ENCODE data around the gene ALDH1L1.
A peak's percentile ranks its signal among the peaks of the same experiment; 100 is the strongest.

ALDH1L1 gene

DNA sequence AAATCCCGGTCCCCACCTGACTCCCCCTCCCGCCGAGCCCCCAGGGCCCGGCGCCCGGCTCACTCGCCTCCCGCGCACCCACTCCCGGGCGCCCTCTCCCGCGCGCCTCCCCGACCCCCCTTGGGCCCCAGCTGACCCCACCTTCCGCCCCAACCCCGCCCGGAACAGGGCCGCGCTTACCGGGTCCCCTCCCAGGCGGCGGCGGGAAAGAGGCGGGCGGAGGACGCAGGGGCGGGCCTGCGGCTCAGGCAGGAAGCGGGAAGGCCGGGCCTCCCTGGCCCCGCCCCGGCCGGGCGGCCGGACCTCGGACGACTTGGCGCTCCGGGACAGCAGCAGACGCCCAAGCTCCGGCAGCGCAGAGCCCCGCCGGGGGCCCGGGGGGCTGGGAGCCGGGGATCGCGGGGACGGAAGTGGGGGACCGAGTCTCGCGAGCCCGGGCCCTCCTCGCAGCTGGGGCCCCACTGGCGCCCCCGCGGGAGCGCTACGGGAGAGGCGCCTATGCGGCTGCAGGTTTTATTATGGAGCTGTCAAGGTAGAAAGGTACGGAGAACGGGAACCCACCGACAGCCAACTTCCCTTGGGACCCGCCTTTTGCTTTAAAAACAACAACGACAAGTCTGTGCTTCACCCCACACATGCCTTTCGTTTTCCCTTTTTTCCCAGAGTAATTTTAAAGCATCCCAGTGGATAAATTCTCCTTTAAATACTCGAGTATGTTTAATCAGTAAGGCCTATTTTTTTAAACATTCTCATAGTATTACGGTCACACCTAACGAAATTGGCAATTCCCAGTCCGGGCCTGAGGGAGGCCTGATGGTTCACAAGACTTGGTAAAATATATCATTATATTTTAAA, 96.2 kb downstream of the ALDH1L1 start, which contains the start of gene SLC41A3:
Gene SLC41A3 (minus strand): TSS at position 212 of the 855 bp plus-strand sequence. CDS start 15,905 bp downstream, outside the sequence.
- POLR2A ChIA-PET = interaction anchor here (0.7 kb wide), 1 partner anchor 18 kb away, joined by 4 read pairs; no protein-coding TSS in a partner anchor
- peak within 1 kb of the TSS; percentile 70 for H3K4me3 ChIP-seq (ENCODE audit: low read depth, low read length)
- DNase-seq (ENCODE audit: low read depth, low spot score) = no peak
- TF ChIP-seq, protein P1, sequence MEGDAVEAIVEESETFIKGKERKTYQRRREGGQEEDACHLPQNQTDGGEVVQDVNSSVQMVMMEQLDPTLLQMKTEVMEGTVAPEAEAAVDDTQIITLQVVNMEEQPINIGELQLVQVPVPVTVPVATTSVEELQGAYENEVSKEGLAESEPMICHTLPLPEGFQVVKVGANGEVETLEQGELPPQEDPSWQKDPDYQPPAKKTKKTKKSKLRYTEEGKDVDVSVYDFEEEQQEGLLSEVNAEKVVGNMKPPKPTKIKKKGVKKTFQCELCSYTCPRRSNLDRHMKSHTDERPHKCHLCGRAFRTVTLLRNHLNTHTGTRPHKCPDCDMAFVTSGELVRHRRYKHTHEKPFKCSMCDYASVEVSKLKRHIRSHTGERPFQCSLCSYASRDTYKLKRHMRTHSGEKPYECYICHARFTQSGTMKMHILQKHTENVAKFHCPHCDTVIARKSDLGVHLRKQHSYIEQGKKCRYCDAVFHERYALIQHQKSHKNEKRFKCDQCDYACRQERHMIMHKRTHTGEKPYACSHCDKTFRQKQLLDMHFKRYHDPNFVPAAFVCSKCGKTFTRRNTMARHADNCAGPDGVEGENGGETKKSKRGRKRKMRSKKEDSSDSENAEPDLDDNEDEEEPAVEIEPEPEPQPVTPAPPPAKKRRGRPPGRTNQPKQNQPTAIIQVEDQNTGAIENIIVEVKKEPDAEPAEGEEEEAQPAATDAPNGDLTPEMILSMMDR (IDR thresholded peaks at IDR 0.05; ENCODE audit: insufficient read depth, low read length, missing control alignments) = peak; percentile 76
- CTCF ChIA-PET = interaction anchor here (0.5 to 1.1 kb wide), 4 partner anchors 8 to 33 kb away, joined by 3 to 4 read pairs (median 3); no protein-coding TSS in a partner anchor

DNA sequence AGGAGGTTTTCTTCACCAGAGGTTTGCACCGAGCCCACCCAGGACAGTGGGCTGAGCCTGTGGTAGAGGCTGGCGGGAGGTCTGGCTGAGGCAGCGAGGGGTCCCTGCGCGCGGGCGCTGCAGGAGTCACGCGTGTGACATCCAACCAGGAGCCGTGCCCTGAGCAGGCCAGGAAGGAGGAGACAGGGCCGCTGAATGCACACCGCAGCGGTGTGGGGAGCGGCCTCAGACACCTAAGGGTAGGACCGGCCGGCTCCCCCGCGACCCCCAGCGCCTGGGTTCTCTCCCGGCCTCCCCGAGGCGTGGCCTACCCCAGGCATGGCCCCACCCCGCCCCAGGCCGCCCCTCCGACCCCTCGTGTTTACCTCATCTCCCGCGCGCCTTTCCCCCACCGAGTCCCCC, 96.9 kb downstream of the ALDH1L1 start:
- ChIA-PET POLR2A (interaction anchor here (0.7 kb wide), 1 partner anchor 17 kb away, joined by 4 read pairs; no protein-coding TSS in a partner anchor), CTCF (interaction anchor here (1.1 kb wide), 1 partner anchor 16 kb away, joined by 4 read pairs; no protein-coding TSS in a partner anchor)
- DNase-seq (ENCODE audit: low read depth, low spot score) = no peak
- TF ChIP-seq, protein P1 (IDR thresholded peaks at IDR 0.05; ENCODE audit: insufficient read depth, low read length, missing control alignments) = no peak
- H3K4me3 ChIP-seq (ENCODE audit: low read depth, low read length) = peak overlapping the region; percentile 70

DNA sequence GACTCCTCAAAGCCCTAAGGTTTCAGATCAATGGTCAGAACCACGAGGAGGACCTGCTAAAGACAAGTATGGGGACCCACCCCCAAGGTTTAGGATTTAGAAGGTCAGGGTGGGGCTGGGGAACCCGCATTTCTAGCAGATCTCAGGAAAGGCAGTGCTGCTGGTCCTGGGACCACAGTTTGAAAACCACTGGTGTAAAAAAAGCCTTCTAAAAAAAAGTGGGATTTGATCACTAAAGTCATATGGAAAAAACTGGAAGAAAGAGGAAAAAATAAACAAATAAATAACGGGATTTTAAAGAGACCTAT, 97.3 kb downstream of the ALDH1L1 start:
- TF ChIP-seq, protein P1 (IDR thresholded peaks at IDR 0.05; ENCODE audit: insufficient read depth, low read length, missing control alignments) = no peak
- ChIA-PET POLR2A (no interaction called here), CTCF (no interaction called here)
- peak overlapping the region; percentile 70 for H3K4me3 ChIP-seq (ENCODE audit: low read depth, low read length)
- DNase-seq (ENCODE audit: low read depth, low spot score) = no peak

DNA sequence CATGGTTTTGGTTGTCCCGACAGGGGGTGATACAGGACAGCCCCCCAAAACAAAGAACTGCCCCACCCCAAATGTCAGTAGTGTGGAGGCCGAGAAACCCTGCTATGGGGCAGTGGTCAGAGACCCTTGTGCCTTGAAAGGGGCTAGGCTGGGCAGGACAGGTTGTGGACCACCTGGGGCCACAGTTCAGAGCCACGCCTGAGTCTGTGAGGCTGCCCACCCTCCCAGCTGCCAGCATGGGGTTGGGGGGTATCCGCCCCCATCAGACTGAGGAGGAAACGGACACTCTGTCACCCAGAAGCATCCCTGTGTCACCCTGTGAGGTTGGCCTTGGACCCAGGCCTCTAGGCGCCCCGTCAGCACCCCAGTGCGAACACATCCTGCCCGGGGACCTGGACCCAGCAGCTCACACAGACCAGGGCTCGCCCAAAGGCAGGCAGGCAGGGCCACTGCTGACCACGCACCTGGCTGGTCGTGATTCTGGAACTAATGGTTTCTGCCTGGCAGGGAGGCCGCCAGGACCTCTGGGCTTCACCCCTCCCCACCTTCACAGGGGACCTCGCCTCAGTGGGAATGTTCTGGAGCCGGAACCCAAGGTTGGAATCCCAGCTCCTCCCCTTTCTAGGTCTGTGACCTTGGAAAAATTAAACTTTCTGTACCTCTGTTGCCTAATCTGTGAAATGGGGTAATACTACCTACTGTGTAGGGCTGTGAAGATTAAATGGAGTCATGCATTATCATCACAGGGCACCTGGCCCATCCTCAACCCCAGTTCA, 97.8 kb downstream of the ALDH1L1 start:
- CTCF ChIA-PET = no interaction called here
- peak overlapping the region; percentile 70 for H3K4me3 ChIP-seq (ENCODE audit: low read depth, low read length)
- no peak for DNase-seq (ENCODE audit: low read depth, low spot score)
- POLR2A ChIA-PET = interaction anchor here (0.6 kb wide), 1 partner anchor 1614 kb away, joined by 3 read pairs; no protein-coding TSS in a partner anchor
- TF ChIP-seq, protein P1 (IDR thresholded peaks at IDR 0.05; ENCODE audit: insufficient read depth, low read length, missing control alignments) = no peak

DNA sequence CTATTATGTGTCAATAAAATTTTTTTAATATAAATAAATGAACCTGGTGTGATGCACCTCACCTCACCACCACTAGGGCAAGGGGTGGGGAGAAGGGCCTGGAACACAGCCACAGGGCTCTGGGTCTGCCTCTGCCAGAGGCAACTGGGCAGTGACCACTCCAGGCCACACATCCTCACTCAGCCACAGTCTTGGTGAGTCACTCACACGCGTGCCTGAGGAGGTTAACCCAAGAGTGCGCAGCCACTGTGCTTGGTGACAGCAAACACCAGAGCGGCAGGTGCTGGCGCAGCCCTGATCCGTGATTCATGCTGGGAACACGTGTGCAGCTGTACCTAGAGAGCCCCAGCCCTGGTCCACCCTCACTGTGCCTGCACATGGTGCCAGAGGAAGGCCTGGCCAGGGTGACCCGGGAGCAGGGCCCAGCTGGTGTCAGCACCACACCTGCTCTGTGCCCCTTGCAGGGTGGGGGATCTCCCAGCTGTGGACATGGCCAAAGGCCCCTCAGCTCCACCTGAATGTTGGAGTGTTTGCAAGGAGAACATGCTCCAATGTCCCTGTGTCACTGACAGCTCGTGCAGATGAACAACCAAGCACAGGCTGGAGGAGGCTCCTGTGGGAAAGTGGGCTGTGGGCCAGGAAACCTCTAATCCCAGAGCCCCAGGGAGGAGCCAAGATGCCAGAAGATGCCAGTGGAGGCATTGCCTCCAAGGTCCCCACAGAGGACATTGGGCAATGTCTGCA, 98.6 kb downstream of the ALDH1L1 start:
- DNase-seq (ENCODE audit: low read depth, low spot score) = no peak
- TF ChIP-seq, protein P1 (IDR thresholded peaks at IDR 0.05; ENCODE audit: insufficient read depth, low read length, missing control alignments) = peak; percentile 14
- no peak overlapping the region for H3K4me3 ChIP-seq (ENCODE audit: low read depth, low read length)
- POLR2A ChIA-PET = no interaction called here
- CTCF ChIA-PET = interaction anchor here (1.0 kb wide), 1 partner anchor 52 kb away, joined by 4 read pairs; no protein-coding TSS in a partner anchor
